H1 (cell line): Measurements from ENCODE around the gene GRK3. TPM values are rescaled to one million over a fixed set of nuclear protein-coding genes. Genes with fewer than 3 reads are reported as not detected.

ENCODE experiments used
- CTCF ChIA-PET: fragments of 300-600 bp; sonication (Branson Sonifier 250); formaldehyde crosslinking; loops from one replicate; lab custom pipeline; 2021; ENCODE audit not compliant: partially characterized antibody; lab: Charles Lee
- POLR2A ChIA-PET: fragments of 300-600 bp; sonication (Branson Sonifier 250); formaldehyde crosslinking; loops from one replicate; lab custom pipeline; 2021; ENCODE audit warnings: inconsistent platforms; ENCODE audit not compliant: partially characterized antibody; lab: Charles Lee
- DNase-seq, 2 experiments: peaks; one replicate each; pipeline versions ENCODE4 v3.0.0 to v3.0.0-alpha.2; 2010 to 2022; ENCODE audit warnings: low spot score in 2 of 2, low read depth in 1 of 2, mixed read lengths in 1 of 2
- FAIRE-seq: peaks from 2 replicates; lab custom pipeline; 2011; peaks lifted over from hg19 to GRCh38; lab: Jason Lieb, UNC
- H2AFZ ChIP-seq: 2 replicates; pipeline ENCODE4 v1.8.1; 2012; ENCODE audit warnings: low read length, inconsistent platforms
- H2AK5ac ChIP-seq: 2 replicates; pipeline ENCODE4 v1.6.1; 2013; ENCODE audit warnings: low read depth, low read length
- H2BK120ac ChIP-seq: replicated peaks from 2 replicates; pipeline ENCODE3; 2013; ENCODE audit warnings: low read depth, low read length, inconsistent platforms
- H2BK12ac ChIP-seq: 2 replicates; pipeline ENCODE4 v1.6.1; 2013; ENCODE audit warnings: low read depth, low read length
- H2BK15ac ChIP-seq: 2 replicates; pipeline ENCODE4 v1.6.1; 2013; ENCODE audit warnings: low read length
- H2BK20ac ChIP-seq: 2 replicates; pipeline ENCODE4 v1.6.1; 2013; ENCODE audit warnings: low read length
- H2BK5ac ChIP-seq: 2 replicates; pipeline ENCODE4 v1.6.1; 2013; ENCODE audit warnings: low read depth, low read length
- H3K14ac ChIP-seq: 2 replicates; pipeline ENCODE4 v1.6.1; 2013; ENCODE audit warnings: inconsistent platforms; ENCODE audit not compliant: insufficient read length
- H3K18ac ChIP-seq: 2 replicates; pipeline ENCODE4 v1.6.1; 2013; ENCODE audit warnings: low read length; ENCODE audit errors: extremely low read depth
- H3K23ac ChIP-seq: 2 replicates; pipeline ENCODE4 v1.6.1; 2013; ENCODE audit warnings: inconsistent platforms; ENCODE audit not compliant: insufficient read length
- H3K23me2 ChIP-seq: 2 replicates; pipeline ENCODE4 v1.6.1; 2013; ENCODE audit warnings: low read depth, low read length
- H3K27ac ChIP-seq: 2 replicates; pipeline ENCODE4 v1.6.1; 2011; ENCODE audit warnings: low read depth, low read length, inconsistent platforms
- H3K27me3 ChIP-seq, 4 experiments: replicated peaks in 1 of 4; 1 replicate in 1 of 4; 2 replicates in 3 of 4; pipeline versions ENCODE4 v1.6.1 to v1.8.1; 2011 to 2013; ENCODE audit warnings: low read length in 3 of 4, mild to moderate bottlenecking in 3 of 4, inconsistent platforms in 2 of 4, mixed read lengths in 2 of 4, moderate library complexity in 1 of 4; ENCODE audit not compliant: control insufficient read depth in 3 of 4, insufficient read depth in 3 of 4; ENCODE audit errors: extremely low read depth in 1 of 4
- H3K36me3 ChIP-seq, 4 experiments: 2 replicates each; pipeline versions ENCODE4 v1.6.1 to v1.8.1; 2011 to 2013; ENCODE audit warnings: mild to moderate bottlenecking in 4 of 4, low read length in 3 of 4, moderate library complexity in 2 of 4, control low read depth in 1 of 4, inconsistent platforms in 1 of 4; ENCODE audit not compliant: insufficient read depth in 4 of 4, control insufficient read depth in 2 of 4
- H3K4ac ChIP-seq: replicated peaks from 2 replicates; pipeline ENCODE3; 2013; ENCODE audit warnings: low read length, low read depth, mixed read lengths, inconsistent platforms; ENCODE audit not compliant: insufficient read length
- H3K4me1 ChIP-seq, 4 experiments: replicated peaks in 1 of 4; 1 replicate in 1 of 4; 2 replicates in 3 of 4; pipeline versions ENCODE4 v1.6.1 to v1.8.1; 2011 to 2013; ENCODE audit warnings: low read length in 3 of 4, inconsistent platforms in 2 of 4, mixed read lengths in 1 of 4; ENCODE audit not compliant: insufficient read depth in 4 of 4, control insufficient read depth in 3 of 4
- H3K4me2 ChIP-seq, 2 experiments: 2 replicates each; pipeline versions ENCODE4 v1.6.1 to v1.8.1; 2011 to 2013; ENCODE audit warnings: low read depth in 2 of 2, low read length in 2 of 2, control low read depth in 1 of 2, inconsistent platforms in 1 of 2, mild to moderate bottlenecking in 1 of 2; ENCODE audit not compliant: insufficient read depth in 1 of 2
- H3K4me3 ChIP-seq, 4 experiments: fragments of 200-600, 300-600 bp in 1 of 4; sonication (generic), shearing (Covaris generic), sonication (Bioruptor Twin) in 1 of 4; 2 replicates each; pipeline versions ENCODE4 v1.5.1 to v1.8.1; 2011 to 2016; ENCODE audit warnings: low read length in 4 of 4, low read depth in 3 of 4, control low read depth in 2 of 4, inconsistent platforms in 2 of 4, mild to moderate bottlenecking in 2 of 4, mixed read lengths in 1 of 4, moderate library complexity in 1 of 4; ENCODE audit not compliant: insufficient read depth in 2 of 4; ENCODE audit errors: extremely low read depth in 1 of 4
- H3K56ac ChIP-seq: replicated peaks from 2 replicates; pipeline ENCODE3; 2013; ENCODE audit warnings: low read depth, mild to moderate bottlenecking, mixed read lengths, low read length, inconsistent platforms; ENCODE audit not compliant: insufficient read length
- H3K79me1 ChIP-seq: 2 replicates; pipeline ENCODE4 v1.6.1; 2013; ENCODE audit warnings: low read depth, low read length, control low read depth
- H3K79me2 ChIP-seq, 2 experiments: 2 replicates each; pipeline versions ENCODE4 v1.6.1 to v1.8.1; 2012 to 2013; ENCODE audit warnings: low read length in 2 of 2, mild to moderate bottlenecking in 2 of 2, inconsistent platforms in 1 of 2; ENCODE audit not compliant: insufficient read depth in 2 of 2, control insufficient read depth in 1 of 2
- H3K9ac ChIP-seq, 4 experiments: replicated peaks in 1 of 4; 1 replicate in 1 of 4; 2 replicates in 3 of 4; pipeline versions ENCODE4 v1.6.1 to v1.8.1; 2011 to 2013; ENCODE audit warnings: low read depth in 3 of 4, low read length in 3 of 4, control low read depth in 2 of 4, mild to moderate bottlenecking in 2 of 4, moderate library complexity in 2 of 4, inconsistent platforms in 1 of 4; ENCODE audit errors: extremely low read depth in 1 of 4
- H3K9me3 ChIP-seq, 2 experiments: 2 replicates each; pipeline versions ENCODE4 v1.6.1 to v1.8.1; 2012 to 2013; ENCODE audit warnings: mild to moderate bottlenecking in 2 of 2, moderate library complexity in 2 of 2, control low read depth in 1 of 2, inconsistent platforms in 1 of 2, low read depth in 1 of 2, low read length in 1 of 2, mixed read lengths in 1 of 2; ENCODE audit not compliant: insufficient read depth in 2 of 2
- H4K20me1 ChIP-seq, 2 experiments: replicated peaks in 1 of 2; 2 replicates each; pipeline versions ENCODE3 to v1.8.1; 2011 to 2013; ENCODE audit warnings: inconsistent platforms in 2 of 2, low read length in 2 of 2, mild to moderate bottlenecking in 1 of 2; ENCODE audit not compliant: insufficient read depth in 2 of 2, control insufficient read depth in 1 of 2
- H4K5ac ChIP-seq: 2 replicates; pipeline ENCODE4 v1.6.1; 2013; ENCODE audit warnings: low read length, low read depth, mixed read lengths, inconsistent platforms; ENCODE audit not compliant: insufficient read length
- H4K8ac ChIP-seq: 2 replicates; pipeline ENCODE4 v1.8.0; 2013; ENCODE audit warnings: mild to moderate bottlenecking, moderate library complexity, low read length, inconsistent platforms; ENCODE audit not compliant: insufficient read depth; ENCODE audit errors: extremely low read depth
- H4K91ac ChIP-seq: replicated peaks from 2 replicates; pipeline ENCODE3; 2013; ENCODE audit warnings: low read length, mixed read lengths, inconsistent platforms; ENCODE audit not compliant: insufficient read length
- BACH1 ChIP-seq: IDR thresholded peaks from 2 replicates; pipeline ENCODE4 v1.6.1; 2012; ENCODE audit warnings: low read length, improper control_type of control experiment
- BCL11A ChIP-seq, 2 experiments: IDR thresholded peaks; one replicate each; pipeline ENCODE4 v1.6.1; 2011; ENCODE audit warnings: low read depth in 2 of 2, low read length in 2 of 2, mild to moderate bottlenecking in 2 of 2
- BRCA1 ChIP-seq: IDR thresholded peaks from 2 replicates; pipeline ENCODE4 v1.6.1; 2012; ENCODE audit warnings: low read depth, low read length, improper control_type of control experiment
- CHD2 ChIP-seq: IDR thresholded peaks from 2 replicates; pipeline ENCODE4 v1.6.1; 2012; ENCODE audit warnings: low read length, improper control_type of control experiment
- JUN ChIP-seq: IDR thresholded peaks from 2 replicates; pipeline ENCODE4 v1.6.1; 2011; ENCODE audit warnings: low read depth, mild to moderate bottlenecking, improper control_type of control experiment, low read length
- NRF1 ChIP-seq: IDR thresholded peaks from 2 replicates; pipeline ENCODE4 v1.6.1; 2011; ENCODE audit warnings: mild to moderate bottlenecking, low read depth, low read length, improper control_type of control experiment
- RBBP5 ChIP-seq: IDR thresholded peaks from 2 replicates; pipeline ENCODE4 v1.7.1; 2012; ENCODE audit warnings: low read depth, mild to moderate bottlenecking, inconsistent platforms, low read length, moderate library complexity, borderline replicate concordance
- RNF2 ChIP-seq: fragments of 200-900, 300-1000 bp; sonication (generic); IDR thresholded peaks from 2 replicates; pipeline ENCODE4 v1.7.1; 2016; ENCODE audit warnings: borderline replicate concordance, low read depth, mild to moderate bottlenecking, antibody characterized with exemption, low read length; ENCODE audit not compliant: poor library complexity, severe bottlenecking; ENCODE audit errors: missing control alignments
- SIX5 ChIP-seq: IDR thresholded peaks from 2 replicates; pipeline ENCODE4 v1.6.1; 2011; ENCODE audit warnings: mild to moderate bottlenecking, low read depth, low read length
- SP2 ChIP-seq: IDR thresholded peaks from 2 replicates; pipeline ENCODE4 v1.6.1; 2012; ENCODE audit warnings: mild to moderate bottlenecking, low read length, inconsistent platforms
- TBP ChIP-seq: IDR thresholded peaks from 2 replicates; pipeline ENCODE4 v1.6.1; 2011; ENCODE audit warnings: low read depth, low read length, improper control_type of control experiment
- TCF12 ChIP-seq: IDR thresholded peaks from 2 replicates; pipeline ENCODE4 v1.6.1; 2011; ENCODE audit warnings: low read depth, mild to moderate bottlenecking, low read length
- USF2 ChIP-seq: IDR thresholded peaks from 2 replicates; pipeline ENCODE4 v1.6.1; 2011; ENCODE audit warnings: low read length, improper control_type of control experiment
- WGBS, 2 experiments: shearing (Covaris generic) in 1 of 2; methylation state at CpG; one replicate each; pipeline versions ENCODE4 v1.1.6 to v1.1.7; 2013 to 2015; ENCODE audit warnings: low lambda C conversion rate in 2 of 2, mixed read lengths in 2 of 2, inconsistent platforms in 1 of 2, low coverage in 1 of 2, missing lambda C conversion rate in 1 of 2; ENCODE audit not compliant: insufficient replicate concordance in 2 of 2, insufficient coverage in 1 of 2, insufficient read length in 1 of 2; ENCODE audit errors: extremely low coverage in 1 of 2, missing lambda C conversion rate in 1 of 2; 5-methylcytosine and 5-hydroxymethylcytosine counted together
- polyA plus RNA-seq, 7 experiments: library from polyadenylated mRNA; depleted of rRNA in 3 of 7; stranded (reverse) in 5 of 7; unstranded in 2 of 7; fragments of >200 nt in 5 of 7; fragments of 200-250 nt in 2 of 7; gene quantifications; 1 replicate in 5 of 7; 2 replicates in 1 of 7; 4 replicates in 1 of 7; pipeline versions ENCODE4 v1.2.1 to v1.2.3, GENCODE V29; 2011 to 2013; ENCODE audit warnings: missing spikeins in 2 of 7, mixed read lengths in 2 of 7
- total RNA-seq: library from RNA; stranded (reverse); fragmentation: NEBNext Ultra II Directional; extraction: Animal tissue kit (Norgen Biotek cat#: 25700); gene quantifications from 2 replicates; pipeline ENCODE4 v1.2.1, GENCODE V29; 2021

Gene GRK3
- total and polyA plus RNA-seq, 2 of the 8 experiments (the other 6 are each of a cell fraction or from before 2014, with no cell fraction given) = 7.5 to 35.3 TPM

- H3K9me3 ChIP-seq = peaks cover 6 to 9% of the 10 kb centered on the region in 2 experiments; a peak in 3 of 4 replicates
- FAIRE-seq (no peak), DNase-seq (no peak)
- no peak overlapping the region for H2AK5ac ChIP-seq
- no peaks in the 10 kb centered on the region for H4K20me1 ChIP-seq
- no peaks in the 10 kb centered on the region for H3K79me2 ChIP-seq
- no peak overlapping the region for H3K14ac ChIP-seq
- no peak overlapping the region for H4K91ac ChIP-seq
- no peaks in the 10 kb centered on the region for H3K4me1 ChIP-seq
- H3K23me2 ChIP-seq = no peaks in the 10 kb centered on the region
- WGBS, 2 experiments = 88% methylated on average over 4 of the region's 4 CpGs; no CpG with 5 or more reads in 1 of the 2 experiments
- no peak overlapping the region for H2BK120ac ChIP-seq
- H3K79me1 ChIP-seq = no peaks in the 10 kb centered on the region
- H2BK12ac ChIP-seq = no peak overlapping the region
- H4K5ac ChIP-seq = no peak overlapping the region
- POLR2A ChIA-PET = no interaction called here
- CTCF ChIA-PET = interaction anchor here (1.7 kb wide), 1 partner anchor 308 kb away, joined by 9 read pairs; no protein-coding TSS in a partner anchor
- no peak overlapping the region for H2BK15ac ChIP-seq
- no peak overlapping the region for H3K4ac ChIP-seq
- no peak overlapping the region for H3K56ac ChIP-seq
- H3K4me2 ChIP-seq = no peak overlapping the region
- H2AFZ ChIP-seq = no peak overlapping the region
- H3K36me3 ChIP-seq = no peaks in the 10 kb centered on the region
- H2BK20ac ChIP-seq = no peak overlapping the region
- H2BK5ac ChIP-seq = no peak overlapping the region
- no peak overlapping the region for H3K4me3 ChIP-seq
- H3K18ac ChIP-seq = no peak overlapping the region
- no peak overlapping the region for H3K9ac ChIP-seq
- H3K27ac ChIP-seq = no peak overlapping the region
- H4K8ac ChIP-seq = no peak overlapping the region
- H3K23ac ChIP-seq = no peak overlapping the region
- no peaks in the 10 kb centered on the region for H3K27me3 ChIP-seq
- TF ChIP-seq SIX5 = no peak
- TF ChIP-seq BCL11A (IDR thresholded peaks at IDR 0.05; ENCODE audit: low read depth in 2 of 2, low read length in 2 of 2) = no peak
- TF ChIP-seq SP2 = no peak
- no peak for TF ChIP-seq CHD2
- TF ChIP-seq TBP = no peak
- no peak for TF ChIP-seq USF2
- no peak for TF ChIP-seq JUN
- no peak for TF ChIP-seq TCF12
- no peak for TF ChIP-seq BACH1
- TF ChIP-seq BRCA1 = no peak
- no peak for TF ChIP-seq RBBP5
- TF ChIP-seq RNF2 = no peak
- TF ChIP-seq NRF1 = no peak
These were observed 205.9 kb downstream of the GRK3 start for GRCh38 chr22:25770333-25770732.
